Transverse colon (tissue), 4 donors: ENCODE measurements around the gene EEF2. TPM values are rescaled to one million over a fixed set of nuclear protein-coding genes. Genes with fewer than 3 reads are reported as not detected.

Source experiments
- DNase-seq: peaks from one replicate; pipeline ENCODE4 v3.0.0-alpha.2; 2019
- H3K27ac ChIP-seq, 4 donors: fragments of 200-600 bp; sonication (generic); 2 replicates each; pipeline ENCODE4 v1.5.1; 2016 to 2018; ENCODE audit warnings: inconsistent platforms in 4 of 4
- H3K27me3 ChIP-seq: fragments of 200-600 bp; sonication (generic); 2 replicates; pipeline ENCODE4 v1.5.1; 2017; ENCODE audit warnings: inconsistent platforms
- H3K36me3 ChIP-seq, 4 donors: fragments of 200-600 bp; sonication (generic); 2 replicates each; pipeline ENCODE4 v1.5.1; 2017 to 2019; ENCODE audit warnings: inconsistent platforms in 4 of 4
- H3K4me1 ChIP-seq, 4 donors: fragments of 200-600 bp; sonication (generic); 2 replicates each; pipeline ENCODE4 v1.5.1; 2017 to 2020; ENCODE audit warnings: inconsistent platforms in 4 of 4
- H3K4me3 ChIP-seq, 4 donors: fragments of 200-600 bp; sonication (generic); 1 replicate in 1 of 4; 2 replicates in 3 of 4; pipeline versions ENCODE4 v1.5.1 to v1.6.1; 2017 to 2019; ENCODE audit warnings: inconsistent platforms in 4 of 4
- H3K9me3 ChIP-seq, 2 donors: fragments of 200-600 bp; sonication (generic); 2 replicates each; pipeline ENCODE4 v1.5.1; 2017 to 2019; ENCODE audit warnings: inconsistent platforms in 2 of 2
- CTCF ChIP-seq, 5 experiments: fragments of 200-600 bp in 3 of 5; fragments of 450-650 bp in 2 of 5; sonication (generic) in 3 of 5; IDR thresholded peaks; 1 replicate in 2 of 5; 2 replicates in 3 of 5; pipeline ENCODE4 v1.5.1; 2016 to 2017; ENCODE audit warnings: antibody characterized with exemption in 5 of 5, inconsistent platforms in 3 of 5, mild to moderate bottlenecking in 2 of 5, moderate library complexity in 1 of 5
- EP300 ChIP-seq: sonication (generic); formaldehyde crosslinking; IDR thresholded peaks from one replicate; pipeline ENCODE4 v1.6.1; 2017; ENCODE audit warnings: antibody characterized with exemption, low read depth
- POLR2A ChIP-seq: fragments of 450-650 bp; IDR thresholded peaks from one replicate; pipeline ENCODE4 v1.6.1; 2016; ENCODE audit warnings: antibody characterized with exemption, mild to moderate bottlenecking, moderate library complexity
- POLR2AphosphoS5 ChIP-seq, 3 donors: sonication (generic); formaldehyde crosslinking; IDR thresholded peaks; one replicate each; pipeline ENCODE4 v1.6.1; 2016; ENCODE audit warnings: antibody characterized with exemption in 3 of 3
- WGBS, 2 donors: methylation state at CpG; one replicate each; pipeline ENCODE4 v1.1.5; 2018; ENCODE audit warnings: low coverage in 1 of 2; 5-methylcytosine and 5-hydroxymethylcytosine counted together
- in situ Hi-C, 4 donors: fragments of 200-750 bp; cut with MboI; loops; one replicate each; pipeline versions ENCODE4 v1.15.0 to v1.15.1; 2017; ENCODE audit warnings: low sequenced_read_pairs in 3 of 4, low pct_ligation_motif_present in 1 of 4, low pct_unique_long_range_greater_than_20kb in 1 of 4
- intact Hi-C: fragments of 100-400 bp; cut with DNase I; formaldehyde crosslinking; loops from one replicate; pipeline ENCODE4 v1.15.1; 2023; ENCODE audit warnings: low total_unique reads
- total RNA-seq, 4 donors: library from RNA; depleted of rRNA; stranded (reverse); fragments of >200 nt; gene quantifications; one replicate each; pipeline ENCODE4 v1.1.0, GENCODE V29; 2016

Gene EEF2
- total RNA-seq, 4 donors from 2014 or later = 1,013 to 1,686 (median 1,532) TPM

- no peak for DNase-seq
- WGBS, 2 donors = 91% methylated on average over 28 of the region's 29 CpGs; no CpG with 5 or more reads in 1 of the 2 donors
- Histone ChIP-seq H3K9me3 (no peaks in the 10 kb centered on the region), H3K4me1 (peaks cover 0 to 3% (median 1%) of the 10 kb centered on the region in 4 donors), H3K36me3 (peaks cover 0 to 61% (median 30%) of the 10 kb centered on the region in 4 donors), H3K4me3 (no peak overlapping the region), H3K27ac (no peak overlapping the region), H3K27me3 (no peaks in the 10 kb centered on the region)
- intact Hi-C loops = no loop called here
- TF ChIP-seq POLR2A (no peak), POLR2AphosphoS5 (IDR thresholded peaks at IDR 0.05) (peak in 1 of 3 donors; percentile 40), EP300 (no peak), CTCF (IDR thresholded peaks at IDR 0.05) (no peak)
- in situ Hi-C loops = loop anchor here in 1 of 4 donors (25.0 kb wide), 1 partner anchor 161 kb away; no protein-coding TSS in a partner anchor
Measured at GRCh38 chr19:3976495-3977241, 8.6 kb downstream of the EEF2 start.

DNA sequence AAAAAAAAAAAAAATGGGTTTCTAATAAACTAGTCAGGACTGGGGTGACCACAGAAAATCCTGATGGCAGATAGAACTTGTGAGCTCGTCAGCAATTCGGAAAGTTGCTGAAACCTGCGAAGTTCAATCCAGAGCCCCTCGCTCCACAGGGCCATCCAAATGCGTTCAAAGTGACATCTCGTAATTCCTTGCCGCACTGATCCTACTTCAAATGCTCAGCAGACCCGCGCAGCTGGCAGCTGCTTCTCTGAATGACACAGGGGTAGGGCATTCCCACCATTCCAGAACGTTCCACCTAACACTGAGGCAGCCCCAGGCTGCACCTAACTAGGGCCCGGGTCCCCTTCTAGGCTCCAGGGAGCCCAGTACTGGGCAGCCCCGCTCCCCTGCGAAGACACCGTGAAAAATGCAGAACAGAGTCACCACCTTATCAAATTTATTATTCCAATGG is 9.6 kb downstream of the EEF2 start:
- Histone ChIP-seq H3K9me3 (no peaks in the 10 kb centered on the region), H3K4me1 (peaks cover 0 to 8% (median 6%) of the 10 kb centered on the region in 4 donors), H3K27ac (no peak overlapping the region), H3K4me3 (no peak overlapping the region), H3K27me3 (no peaks in the 10 kb centered on the region), H3K36me3 (peaks cover 0 to 51% (median 24%) of the 10 kb centered on the region in 4 donors)
- WGBS, 2 donors = 17 to 87% methylated on average over 1 to 14 of the region's 14 CpGs
- no peak for TF ChIP-seq EP300
- peak in 1 of 3 donors; percentile 23 for TF ChIP-seq POLR2AphosphoS5 (IDR thresholded peaks at IDR 0.05)
- in situ Hi-C loops (loop anchor here in 1 of 4 donors (25.0 kb wide), 1 partner anchor 162 kb away; no protein-coding TSS in a partner anchor), intact Hi-C loops (no loop called here)
- no peak for DNase-seq

DNA sequence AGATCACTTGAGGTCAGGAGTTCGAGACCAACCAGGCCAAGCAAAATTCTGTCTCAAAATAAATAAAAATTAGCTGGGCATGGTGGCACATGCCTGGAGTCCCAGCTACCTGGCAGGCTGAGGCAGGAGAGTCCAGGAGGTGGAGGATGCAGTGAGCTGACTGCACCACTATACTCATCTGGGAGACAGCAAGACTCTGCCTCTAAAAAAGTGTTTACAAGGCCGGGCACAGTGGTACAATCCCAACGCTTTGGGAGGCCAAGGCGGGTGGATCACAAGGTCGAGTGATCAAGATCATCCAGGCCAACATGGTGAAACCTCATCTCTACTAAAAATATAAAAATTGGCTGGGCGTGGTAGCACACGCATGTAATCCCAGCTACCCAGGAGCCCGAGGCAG is 10.1 kb downstream of the EEF2 start:
- Histone ChIP-seq H3K4me1 (peaks cover 0 to 10% (median 7%) of the 10 kb centered on the region in 4 donors), H3K4me3 (no peak overlapping the region), H3K36me3 (peaks cover 0 to 46% (median 21%) of the 10 kb centered on the region in 4 donors), H3K27ac (no peak overlapping the region), H3K27me3 (no peaks in the 10 kb centered on the region), H3K9me3 (no peaks in the 10 kb centered on the region)
- DNase-seq = no peak
- intact Hi-C loops = no loop called here
- WGBS, 2 donors = 78 to 83% methylated on average over 5 to 8 of the region's 8 CpGs
- in situ Hi-C loops = loop anchor here in 1 of 4 donors (25.0 kb wide), 1 partner anchor 162 kb away; no protein-coding TSS in a partner anchor
- TF ChIP-seq POLR2A (peak; percentile 15), EP300 (no peak), CTCF (IDR thresholded peaks at IDR 0.05) (no peak), POLR2AphosphoS5 (IDR thresholded peaks at IDR 0.05) (peak in 1 of 3 donors; percentile 24)

- Histone ChIP-seq H3K4me1 (peaks cover 33 to 51% (median 48%) of the 10 kb centered on the region in 4 donors), H3K9me3 (no peaks in the 10 kb centered on the region), H3K27ac (peak within 1 kb of the TSS; percentile 96 to 99 (median 98)), H3K4me3 (peak within 1 kb of the TSS; percentile 86 to 97 (median 96)), H3K36me3 (peaks cover 0 to 5% (median 0%) of the 10 kb centered on the region in 4 donors), H3K27me3 (no peaks in the 10 kb centered on the region)
- TF ChIP-seq POLR2AphosphoS5 (IDR thresholded peaks at IDR 0.05) = peak; percentile 79 to 95 (median 90)
- no peak for TF ChIP-seq EP300
- TF ChIP-seq CTCF (IDR thresholded peaks at IDR 0.05) = peak in 1 of 5 experiments; percentile 23
- peak; percentile 90 for TF ChIP-seq POLR2A
- intact Hi-C loops = no loop called here
- WGBS, 2 donors = 1 to 7% methylated on average over 3 to 62 of the region's 73 CpGs
- in situ Hi-C loops = no loop called here
- DNase-seq = peak; percentile 98
Measured at GRCh38 chr19:3970808-3971598, 14.3 kb downstream of the EEF2 start, which contains the start of gene DAPK3. Gene DAPK3 (minus strand): TSS chr19:3971099. CDS start chr19:3969735, 1,364 bp downstream.
